Activated naive CD4-positive, alpha-beta T cell treated with anti-CD3 and anti-CD28 coated beads for 36 hours (primary cell): Measurements from ENCODE around the gene SLC6A13. TPM values are rescaled to one million over a fixed set of nuclear protein-coding genes. Genes with fewer than 3 reads are reported as not detected.

Source experiments
- CTCF ChIA-PET: fragments of 350-600 bp; sonication (Branson Sonifier 250); formaldehyde crosslinking; loops from one replicate; lab custom pipeline; 2021; ENCODE audit warnings: antibody characterized with exemption; lab: Charles Lee
- DNase-seq: peaks from one replicate; pipeline ENCODE4 v3.0.0-alpha.2; 2020
- H3K27ac Mint-ChIP-seq: one replicate; pipeline ENCODE4 v1.8.0; 2021; ENCODE audit warnings: mild to moderate bottlenecking, mixed read lengths
- H3K27me3 Mint-ChIP-seq: one replicate; pipeline ENCODE4 v1.8.0; 2021; ENCODE audit warnings: low read depth, mixed read lengths
- H3K36me3 Mint-ChIP-seq: one replicate; pipeline ENCODE4 v1.8.0; 2021; ENCODE audit warnings: low read depth, mixed read lengths
- H3K4me1 Mint-ChIP-seq: one replicate; pipeline ENCODE4 v1.8.0; 2021; ENCODE audit warnings: low read depth, mixed read lengths
- H3K4me3 Mint-ChIP-seq: one replicate; pipeline ENCODE4 v1.8.0; 2021; ENCODE audit warnings: mild to moderate bottlenecking, moderate library complexity, mixed read lengths
- H3K9me3 Mint-ChIP-seq: one replicate; pipeline ENCODE4 v1.8.0; 2021; ENCODE audit warnings: mixed read lengths
- intact Hi-C: fragments of 100-400 bp; cut with micrococcal nuclease; formaldehyde crosslinking; loops from one replicate; pipeline ENCODE4 v1.15.1; 2023
- total RNA-seq, 2 experiments: library from RNA; stranded (reverse); gene quantifications; one replicate each; pipeline ENCODE4 v1.2.3, GENCODE V29; 2021

The SLC6A13 gene
- total RNA-seq, 2 experiments from 2014 or later = not detected

DNA sequence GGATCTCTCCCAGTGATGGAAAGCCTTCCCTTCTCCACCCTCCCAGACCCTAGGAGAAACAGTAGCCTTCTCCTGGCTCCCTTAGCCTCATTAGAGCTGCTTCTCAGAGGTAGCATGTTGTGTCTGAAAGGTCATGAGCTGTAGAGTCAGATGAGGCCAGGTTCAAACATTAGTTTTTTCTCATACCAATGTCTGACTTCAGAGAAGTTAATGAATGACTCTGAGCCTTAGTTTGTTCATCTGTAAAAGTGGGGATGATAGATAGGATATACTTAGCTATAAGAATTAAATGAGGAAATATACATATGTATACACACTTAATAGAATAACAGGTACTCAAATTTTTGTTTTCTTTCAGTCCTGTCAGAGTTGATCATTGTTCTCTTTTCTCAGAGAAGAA, 523 bp downstream of the SLC6A13 start:
- peaks cover 11% of the 10 kb centered on the region for H3K4me1 Mint-ChIP-seq
- DNase-seq = no peak
- CTCF ChIA-PET = interaction anchor here (0.7 to 1.2 kb wide), 3 partner anchors 9 to 181 kb away, joined by 3 to 4 read pairs (median 4); no protein-coding TSS in a partner anchor
- intact Hi-C loops = no loop called here
- H3K9me3 Mint-ChIP-seq = no peaks in the 10 kb centered on the region
- H3K4me3 Mint-ChIP-seq = no peak overlapping the region
- no peak overlapping the region for H3K27ac Mint-ChIP-seq
- H3K27me3 Mint-ChIP-seq = peaks cover 13% of the 10 kb centered on the region
- no peaks in the 10 kb centered on the region for H3K36me3 Mint-ChIP-seq

DNA sequence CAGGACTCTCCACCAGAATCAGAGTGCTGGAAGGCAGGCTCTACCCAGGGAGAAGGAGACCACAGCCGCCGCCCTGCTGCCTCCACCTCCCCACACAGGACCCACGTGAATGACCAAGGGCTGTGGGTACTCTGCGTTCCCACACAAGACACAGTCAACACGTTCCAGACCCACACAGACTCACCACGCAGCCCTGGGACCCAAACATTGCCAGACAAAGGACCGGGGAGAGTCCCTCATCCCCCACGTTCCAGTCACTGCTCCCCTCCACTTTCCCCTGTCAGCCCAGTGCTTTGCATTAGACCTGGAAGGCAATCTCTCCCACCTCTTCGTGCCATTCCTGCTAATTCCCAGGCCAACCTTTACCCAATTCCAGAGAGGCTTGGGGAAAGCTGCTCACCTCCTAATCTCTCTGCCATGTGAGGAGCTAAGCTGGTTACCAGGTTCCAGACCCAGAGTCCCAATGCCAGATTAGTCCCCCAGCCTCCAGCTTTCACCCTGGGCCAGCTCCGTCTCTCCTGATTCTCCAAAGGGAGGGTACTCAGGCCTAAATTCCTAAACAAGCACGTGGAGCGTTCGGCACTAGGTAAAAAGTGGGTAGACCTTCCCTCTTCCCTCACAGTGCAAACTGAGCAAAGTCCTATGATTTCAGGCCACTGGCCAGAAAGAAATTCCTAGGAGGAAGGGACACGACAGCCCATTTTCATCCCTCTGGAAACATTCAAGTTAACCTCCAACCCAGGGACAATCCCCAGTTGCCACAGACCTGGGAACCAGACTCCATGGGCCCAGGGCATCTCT, 4.9 kb downstream of the SLC6A13 start:
- H3K27me3 Mint-ChIP-seq = peaks cover 35% of the 10 kb centered on the region
- H3K9me3 Mint-ChIP-seq = no peaks in the 10 kb centered on the region
- DNase-seq = no peak
- intact Hi-C loops = no loop called here
- H3K4me3 Mint-ChIP-seq = no peak overlapping the region
- CTCF ChIA-PET = interaction anchor here (0.5 kb wide), 1 partner anchor 10 kb away, joined by 5 read pairs; no protein-coding TSS in a partner anchor
- no peaks in the 10 kb centered on the region for H3K4me1 Mint-ChIP-seq
- H3K36me3 Mint-ChIP-seq = no peaks in the 10 kb centered on the region
- H3K27ac Mint-ChIP-seq = no peak overlapping the region

DNA sequence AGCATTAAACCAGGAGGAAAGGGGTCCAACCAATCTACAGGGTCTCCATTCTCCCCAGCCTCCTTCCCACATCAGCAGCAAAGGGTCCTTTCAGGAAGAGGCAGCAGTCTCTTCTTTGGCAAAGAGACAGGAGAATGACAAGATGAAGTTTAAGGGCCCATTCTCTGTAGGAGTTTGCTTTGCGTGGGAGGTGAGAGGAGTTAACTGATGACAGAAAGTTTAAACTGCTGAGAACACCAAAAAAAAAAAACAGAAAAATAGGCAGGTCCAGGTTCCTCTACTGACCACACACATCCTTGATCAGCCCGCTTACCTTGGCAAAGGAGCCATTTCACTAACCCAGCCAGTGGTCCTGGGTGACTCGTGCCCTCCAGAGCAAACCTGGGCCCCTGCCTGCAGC, 5.7 kb downstream of the SLC6A13 start:
- Mint-ChIP-seq H3K27me3 (peaks cover 35% of the 10 kb centered on the region), H3K9me3 (no peaks in the 10 kb centered on the region), H3K4me3 (no peak overlapping the region), H3K4me1 (no peaks in the 10 kb centered on the region), H3K27ac (no peak overlapping the region), H3K36me3 (no peaks in the 10 kb centered on the region)
- CTCF ChIA-PET = no interaction called here
- intact Hi-C loops = no loop called here
- no peak for DNase-seq

DNA sequence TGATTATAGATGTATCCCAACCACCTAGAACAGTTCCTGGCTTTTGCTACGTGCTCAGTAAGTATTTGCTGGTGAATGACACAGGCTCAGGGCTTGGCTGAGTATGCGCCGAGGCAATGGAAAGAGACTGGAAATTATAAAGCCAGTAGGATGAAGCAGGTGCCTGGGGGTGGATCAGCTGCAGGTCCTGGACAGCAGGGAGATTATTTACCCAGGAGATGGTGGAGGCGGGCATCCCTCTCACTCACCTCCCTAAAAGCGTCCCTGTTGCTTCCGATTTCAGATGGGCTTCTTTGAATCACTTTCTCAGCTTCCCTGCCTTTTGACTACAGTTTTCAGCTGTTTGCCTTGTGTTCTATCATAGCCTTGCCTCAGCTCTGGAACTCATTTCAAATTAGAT, 6.4 kb downstream of the SLC6A13 start:
- Mint-ChIP-seq H3K4me3 (no peak overlapping the region), H3K27ac (no peak overlapping the region), H3K4me1 (no peaks in the 10 kb centered on the region), H3K27me3 (peaks cover 35% of the 10 kb centered on the region), H3K36me3 (no peaks in the 10 kb centered on the region), H3K9me3 (no peaks in the 10 kb centered on the region)
- no peak for DNase-seq
- CTCF ChIA-PET = no interaction called here
- intact Hi-C loops = no loop called here

DNA sequence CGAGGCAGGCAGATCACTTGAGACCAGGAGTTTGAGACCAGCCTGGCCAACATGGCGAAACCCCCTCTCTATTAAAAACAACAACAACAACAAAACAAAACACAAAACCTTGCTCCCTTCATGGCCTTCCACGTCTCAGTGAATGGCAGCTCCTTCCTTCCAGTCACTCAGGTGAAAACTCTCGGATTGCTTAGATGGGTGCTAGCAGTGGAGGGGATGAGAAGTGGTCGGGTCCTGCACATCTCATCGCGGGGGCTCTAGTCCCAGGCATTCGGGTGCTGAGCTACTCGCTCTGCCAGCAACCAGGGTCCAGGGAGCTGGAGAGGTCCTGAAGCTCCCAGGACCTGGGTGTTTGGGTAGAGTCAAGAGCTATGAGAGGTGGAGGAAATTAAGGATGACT, 7.7 kb downstream of the SLC6A13 start:
- H3K36me3 Mint-ChIP-seq = no peaks in the 10 kb centered on the region
- DNase-seq = no peak
- CTCF ChIA-PET = interaction anchor here (0.6 kb wide), 1 partner anchor 52 kb away, joined by 3 read pairs; no protein-coding TSS in a partner anchor
- peaks cover 34% of the 10 kb centered on the region for H3K27me3 Mint-ChIP-seq
- no peak overlapping the region for H3K27ac Mint-ChIP-seq
- no peak overlapping the region for H3K4me3 Mint-ChIP-seq
- no peaks in the 10 kb centered on the region for H3K9me3 Mint-ChIP-seq
- intact Hi-C loops = no loop called here
- H3K4me1 Mint-ChIP-seq = no peaks in the 10 kb centered on the region

DNA sequence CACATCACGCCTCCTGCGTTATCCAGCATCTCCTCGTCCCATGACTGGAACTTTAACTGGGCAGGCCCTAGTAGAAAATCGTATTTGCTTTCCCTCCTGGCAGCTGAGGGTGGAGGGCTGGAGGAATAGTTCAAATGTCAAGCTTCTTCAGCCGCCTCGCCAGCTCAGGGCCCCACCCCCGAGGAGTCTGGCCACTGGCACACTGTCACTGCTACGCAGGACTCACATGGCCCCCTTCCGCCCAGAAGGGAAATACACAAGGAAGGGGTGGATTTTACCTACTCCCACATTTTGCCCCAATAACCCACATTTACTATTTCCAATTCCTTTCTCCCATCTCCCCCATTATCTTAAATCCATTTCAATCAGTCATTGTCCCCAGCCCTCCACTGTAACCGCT, 8.6 kb downstream of the SLC6A13 start:
- H3K4me1 Mint-ChIP-seq = no peaks in the 10 kb centered on the region
- H3K27ac Mint-ChIP-seq = no peak overlapping the region
- intact Hi-C loops = no loop called here
- H3K9me3 Mint-ChIP-seq = no peaks in the 10 kb centered on the region
- H3K36me3 Mint-ChIP-seq = no peaks in the 10 kb centered on the region
- no peak for DNase-seq
- peaks cover 30% of the 10 kb centered on the region for H3K27me3 Mint-ChIP-seq
- CTCF ChIA-PET = no interaction called here
- H3K4me3 Mint-ChIP-seq = no peak overlapping the region

DNA sequence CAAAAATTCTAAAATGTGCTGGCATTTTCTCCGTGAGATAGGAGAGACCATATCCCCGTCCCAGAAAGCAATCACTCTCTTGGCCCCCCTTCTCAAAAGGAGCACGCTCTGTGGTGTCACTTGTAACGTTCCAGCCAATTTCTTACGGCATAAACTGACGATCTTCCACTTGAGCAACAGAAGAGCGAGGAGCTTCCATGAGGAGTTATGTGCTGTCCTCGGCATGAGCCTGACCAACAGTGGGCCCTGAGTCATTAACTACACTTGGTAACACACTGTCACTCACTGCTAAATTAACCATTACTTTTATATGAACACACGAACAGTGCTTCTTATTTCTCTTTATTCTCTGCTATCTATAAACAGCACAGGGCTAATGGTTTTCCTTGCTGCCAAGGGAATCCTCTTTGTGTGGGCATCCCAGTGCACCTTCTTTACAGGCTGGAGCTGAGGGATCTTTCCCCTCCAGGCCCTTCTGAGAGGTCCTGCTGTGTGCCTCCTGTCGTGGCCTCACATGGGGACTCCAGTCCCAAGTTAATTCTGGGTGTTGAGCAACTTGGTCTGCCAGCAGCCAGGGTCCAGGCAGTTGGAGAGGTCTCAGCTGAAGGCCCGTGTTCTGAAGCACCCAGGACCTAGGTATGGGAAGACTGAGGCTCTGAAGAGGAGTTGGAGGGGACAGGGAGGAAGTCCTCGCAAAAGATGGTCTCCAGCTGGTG, 9.4 kb downstream of the SLC6A13 start:
- Mint-ChIP-seq H3K36me3 (no peaks in the 10 kb centered on the region), H3K4me1 (no peaks in the 10 kb centered on the region), H3K4me3 (no peak overlapping the region), H3K27ac (no peak overlapping the region), H3K27me3 (peaks cover 32% of the 10 kb centered on the region), H3K9me3 (no peaks in the 10 kb centered on the region)
- DNase-seq = no peak
- intact Hi-C loops = no loop called here
- CTCF ChIA-PET = no interaction called here

DNA sequence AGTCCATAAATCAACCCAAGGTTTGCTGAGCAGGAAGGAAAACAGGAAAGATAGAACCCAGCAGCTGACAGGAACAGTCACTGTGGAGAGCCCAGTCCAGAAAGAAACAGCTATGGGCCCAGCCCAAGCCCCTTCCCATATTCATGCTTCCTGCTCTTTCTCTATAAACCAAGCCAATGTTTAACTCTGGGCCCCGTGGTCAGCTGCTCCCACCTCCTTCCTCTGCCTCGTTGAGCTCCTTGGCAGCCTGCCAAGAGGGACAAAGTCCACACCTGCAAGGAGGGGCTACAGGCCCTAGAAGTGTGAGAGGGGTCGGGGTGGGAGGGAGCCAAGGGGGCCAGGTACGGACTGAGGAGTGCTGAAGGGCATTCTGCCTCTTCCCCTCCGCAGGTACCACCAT, 10.0 kb downstream of the SLC6A13 start:
- intact Hi-C loops = no loop called here
- DNase-seq = no peak
- peaks cover 26% of the 10 kb centered on the region for H3K27me3 Mint-ChIP-seq
- peaks cover 3% of the 10 kb centered on the region for H3K9me3 Mint-ChIP-seq
- no peaks in the 10 kb centered on the region for H3K36me3 Mint-ChIP-seq
- CTCF ChIA-PET = no interaction called here
- H3K4me1 Mint-ChIP-seq = no peaks in the 10 kb centered on the region
- H3K4me3 Mint-ChIP-seq = no peak overlapping the region
- H3K27ac Mint-ChIP-seq = no peak overlapping the region

DNA sequence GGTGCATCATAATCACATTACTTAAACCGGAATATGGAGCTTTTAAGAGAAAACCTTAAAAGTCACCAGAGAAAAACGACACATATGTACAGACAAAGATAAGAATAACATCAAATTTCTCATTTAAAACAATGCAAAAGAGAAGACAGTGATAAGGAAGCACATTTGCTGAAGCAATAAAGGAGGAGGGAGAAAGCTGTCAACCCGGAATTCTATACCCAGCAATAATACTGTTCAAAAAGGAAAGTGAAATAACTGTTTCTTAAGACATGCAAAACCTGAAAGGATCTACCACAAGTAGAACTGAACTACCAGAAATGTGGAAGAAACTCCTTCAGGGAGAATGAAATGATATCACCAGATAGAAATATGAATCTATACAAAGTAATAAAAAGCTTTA, 15.4 kb downstream of the SLC6A13 start:
- DNase-seq = no peak
- Mint-ChIP-seq H3K4me1 (no peaks in the 10 kb centered on the region), H3K27ac (no peak overlapping the region), H3K4me3 (no peak overlapping the region), H3K27me3 (peaks cover 6% of the 10 kb centered on the region), H3K9me3 (peaks cover 8% of the 10 kb centered on the region), H3K36me3 (no peaks in the 10 kb centered on the region)
- intact Hi-C loops = no loop called here
- CTCF ChIA-PET = interaction anchor here (0.7 kb wide), 1 partner anchor 10 kb away, joined by 5 read pairs; no protein-coding TSS in a partner anchor

DNA sequence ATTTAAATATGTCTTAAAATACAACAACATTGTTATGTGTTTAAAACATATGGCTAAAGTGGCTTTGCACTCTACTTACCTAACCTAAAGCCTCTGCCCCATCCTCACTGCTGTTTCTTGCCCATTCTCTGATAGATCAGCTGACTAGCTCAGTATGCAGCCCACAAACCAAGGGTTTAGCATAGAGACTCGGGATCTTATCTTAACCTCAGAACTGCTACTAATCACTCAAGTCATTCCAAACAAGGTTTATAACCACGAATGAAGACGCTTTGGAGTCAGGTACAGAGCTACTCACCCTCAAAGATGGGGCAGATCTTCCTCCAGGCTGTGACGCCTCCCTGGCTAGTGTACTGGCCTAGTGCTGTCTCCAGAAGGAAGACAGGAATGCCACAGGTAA, 19.3 kb downstream of the SLC6A13 start:
- CTCF ChIA-PET = interaction anchor here (0.6 kb wide), 1 partner anchor 76 kb away, joined by 3 read pairs; no protein-coding TSS in a partner anchor
- no peak overlapping the region for H3K4me3 Mint-ChIP-seq
- no peaks in the 10 kb centered on the region for H3K4me1 Mint-ChIP-seq
- H3K36me3 Mint-ChIP-seq = no peaks in the 10 kb centered on the region
- peaks cover 8% of the 10 kb centered on the region for H3K9me3 Mint-ChIP-seq
- H3K27ac Mint-ChIP-seq = no peak overlapping the region
- H3K27me3 Mint-ChIP-seq = peaks cover 9% of the 10 kb centered on the region
- no peak for DNase-seq
- intact Hi-C loops = no loop called here

DNA sequence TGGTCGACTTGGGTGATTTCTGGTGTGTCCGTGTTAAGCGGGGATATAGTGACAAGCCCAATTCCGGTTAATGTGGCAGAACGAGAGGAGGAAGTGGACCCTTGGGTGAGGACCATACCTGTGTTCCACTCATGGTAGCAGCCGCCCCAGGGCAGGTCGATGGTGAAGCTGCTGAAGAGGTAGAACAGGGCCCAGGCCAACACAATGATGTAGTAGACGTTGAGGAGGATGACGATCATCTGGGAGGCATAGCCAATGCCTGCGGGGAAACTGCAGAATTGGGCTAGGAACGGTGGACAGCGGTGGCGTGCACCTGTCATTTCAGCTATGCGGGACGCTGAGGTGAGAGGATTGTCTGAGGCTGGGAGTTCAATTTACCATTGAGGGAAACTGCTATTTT, 20.1 kb downstream of the SLC6A13 start:
- H3K27ac Mint-ChIP-seq = no peak overlapping the region
- H3K27me3 Mint-ChIP-seq = peaks cover 9% of the 10 kb centered on the region
- CTCF ChIA-PET = interaction anchor here (0.7 kb wide), 1 partner anchor 18 kb away, joined by 4 read pairs; no protein-coding TSS in a partner anchor
- intact Hi-C loops = no loop called here
- peaks cover 5% of the 10 kb centered on the region for H3K9me3 Mint-ChIP-seq
- H3K36me3 Mint-ChIP-seq = no peaks in the 10 kb centered on the region
- no peaks in the 10 kb centered on the region for H3K4me1 Mint-ChIP-seq
- DNase-seq = no peak
- no peak overlapping the region for H3K4me3 Mint-ChIP-seq

DNA sequence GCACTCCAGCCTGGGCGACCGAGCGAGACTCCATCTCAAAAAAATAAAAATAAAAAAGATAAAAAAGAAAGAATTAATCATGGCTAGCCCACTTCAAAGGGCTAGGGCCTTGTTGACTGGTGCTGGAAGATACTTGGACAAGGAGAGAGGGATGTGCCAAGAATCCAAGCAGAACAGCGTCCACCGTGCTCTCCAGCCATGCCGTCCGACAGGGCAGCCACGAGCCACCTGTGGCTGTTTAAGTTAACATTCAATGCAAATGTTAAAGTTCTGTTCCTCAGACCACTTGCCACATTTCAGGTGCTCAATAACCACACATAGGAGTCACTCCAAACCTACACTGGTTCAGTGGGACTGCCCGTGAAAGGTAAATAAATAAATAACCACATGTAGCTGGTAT, 21.4 kb downstream of the SLC6A13 start:
- peaks cover 9% of the 10 kb centered on the region for H3K27me3 Mint-ChIP-seq
- no peaks in the 10 kb centered on the region for H3K36me3 Mint-ChIP-seq
- no peak overlapping the region for H3K4me3 Mint-ChIP-seq
- DNase-seq = no peak
- no peaks in the 10 kb centered on the region for H3K4me1 Mint-ChIP-seq
- intact Hi-C loops = no loop called here
- peaks cover 5% of the 10 kb centered on the region for H3K9me3 Mint-ChIP-seq
- H3K27ac Mint-ChIP-seq = no peak overlapping the region
- CTCF ChIA-PET = no interaction called here
